ENCODE data around the gene DNAH2. TPM values are rescaled to one million over a fixed set of nuclear protein-coding genes. Genes with fewer than 3 reads are reported as not detected.

DNAH2 gene
- polyA plus RNA-seq, 3 donors: 0.25 to 0.43 (median 0.25) TPM

DNA sequence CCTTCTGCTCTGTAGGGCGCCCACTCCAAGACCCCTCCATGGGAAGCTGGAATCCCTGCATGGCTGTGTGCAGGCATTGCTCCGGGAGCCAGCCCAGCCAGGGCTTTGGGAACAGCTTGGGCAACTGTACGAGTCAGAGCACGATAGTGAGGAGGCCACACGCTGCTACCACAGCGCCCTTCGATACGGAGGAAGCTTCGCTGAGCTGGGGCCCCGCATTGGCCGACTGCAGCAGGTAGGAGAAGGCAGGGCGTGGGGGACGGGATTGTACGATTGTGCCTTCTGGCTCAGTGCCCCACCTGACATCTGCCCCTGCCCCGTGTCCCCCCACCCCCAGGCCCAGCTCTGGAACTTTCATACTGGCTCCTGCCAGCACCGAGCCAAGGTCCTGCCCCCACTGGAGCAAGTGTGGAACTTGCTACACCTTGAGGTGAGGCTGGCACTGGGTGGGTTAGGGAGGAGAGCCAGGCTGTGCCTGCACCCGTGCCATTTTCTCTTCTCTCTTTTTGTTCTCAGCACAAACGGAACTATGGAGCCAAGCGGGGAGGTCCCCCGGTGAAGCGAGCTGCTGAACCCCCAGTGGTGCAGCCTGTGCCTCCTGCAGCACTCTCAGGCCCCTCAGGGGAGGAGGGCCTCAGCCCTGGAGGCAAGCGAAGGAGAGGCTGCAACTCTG is 128.7 kb downstream of the DNAH2 start:
- DNase-seq (ENCODE audit: low read depth in 3 of 3, low spot score in 2 of 3): no peak

GRCh38 chr17:7846765-7847661 is 129.5 kb downstream of the DNAH2 start:
- no peak for DNase-seq (ENCODE audit: low read depth in 3 of 3, low spot score in 2 of 3)

DNA sequence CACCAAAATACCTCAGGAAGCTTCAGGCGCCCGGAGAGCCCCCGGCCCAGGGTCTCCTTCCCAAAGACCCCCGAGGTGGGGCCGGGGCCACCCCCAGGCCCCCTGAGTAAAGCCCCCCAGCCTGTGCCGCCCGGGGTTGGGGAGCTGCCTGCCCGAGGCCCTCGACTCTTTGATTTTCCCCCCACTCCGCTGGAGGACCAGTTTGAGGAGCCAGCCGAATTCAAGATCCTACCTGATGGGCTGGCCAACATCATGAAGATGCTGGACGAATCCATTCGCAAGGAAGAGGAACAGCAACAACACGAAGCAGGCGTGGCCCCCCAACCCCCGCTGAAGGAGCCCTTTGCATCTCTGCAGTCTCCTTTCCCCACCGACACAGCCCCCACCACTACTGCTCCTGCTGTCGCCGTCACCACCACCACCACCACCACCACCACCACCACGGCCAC is 130.6 kb downstream of the DNAH2 start:
- no peak for DNase-seq (ENCODE audit: low read depth in 3 of 3, low spot score in 2 of 3)

- no peak for DNase-seq (ENCODE audit: low read depth in 3 of 3, low spot score in 2 of 3)
Observed at GRCh38 chr17:7848739-7849129, 131.2 kb downstream of the DNAH2 start.

- no peak for DNase-seq (ENCODE audit: low read depth in 3 of 3, low spot score in 2 of 3)
Observed at GRCh38 chr17:7849130-7849750, 131.7 kb downstream of the DNAH2 start.

DNA sequence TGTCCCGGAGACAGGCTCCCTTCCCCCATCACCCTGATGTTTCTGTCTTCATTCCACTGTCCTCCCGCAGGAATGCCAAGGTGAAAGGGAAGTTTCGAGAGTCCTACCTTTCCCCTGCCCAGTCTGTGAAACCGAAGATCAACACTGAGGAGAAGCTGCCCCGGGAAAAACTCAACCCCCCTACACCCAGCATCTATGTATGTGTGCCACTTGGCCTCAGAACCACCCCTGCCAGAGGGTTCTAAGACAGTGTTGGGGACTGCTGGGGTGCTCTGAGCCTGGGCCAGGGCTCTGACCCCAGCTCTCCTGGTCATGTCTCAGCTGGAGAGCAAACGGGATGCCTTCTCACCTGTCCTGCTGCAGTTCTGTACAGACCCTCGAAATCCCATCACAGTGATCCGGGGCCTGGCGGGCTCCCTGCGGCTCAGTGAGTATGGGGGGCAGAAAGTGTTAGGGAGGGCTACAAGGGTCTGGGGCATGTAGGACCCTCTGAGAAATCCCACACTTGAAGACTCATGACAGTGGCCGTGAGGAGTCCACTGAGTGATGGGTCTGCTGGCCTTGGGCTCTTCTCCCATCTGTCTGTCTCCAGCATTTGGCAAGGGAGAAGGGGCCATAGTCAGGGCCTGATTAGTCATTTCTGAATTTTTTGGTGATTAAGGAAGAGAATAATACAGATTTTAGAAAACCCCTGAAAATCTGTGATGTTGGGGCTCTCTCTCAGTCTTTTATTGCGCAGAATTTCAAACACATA is 132.4 kb downstream of the DNAH2 start:
- no peak for DNase-seq (ENCODE audit: low read depth in 3 of 3, low spot score in 2 of 3)

DNA sequence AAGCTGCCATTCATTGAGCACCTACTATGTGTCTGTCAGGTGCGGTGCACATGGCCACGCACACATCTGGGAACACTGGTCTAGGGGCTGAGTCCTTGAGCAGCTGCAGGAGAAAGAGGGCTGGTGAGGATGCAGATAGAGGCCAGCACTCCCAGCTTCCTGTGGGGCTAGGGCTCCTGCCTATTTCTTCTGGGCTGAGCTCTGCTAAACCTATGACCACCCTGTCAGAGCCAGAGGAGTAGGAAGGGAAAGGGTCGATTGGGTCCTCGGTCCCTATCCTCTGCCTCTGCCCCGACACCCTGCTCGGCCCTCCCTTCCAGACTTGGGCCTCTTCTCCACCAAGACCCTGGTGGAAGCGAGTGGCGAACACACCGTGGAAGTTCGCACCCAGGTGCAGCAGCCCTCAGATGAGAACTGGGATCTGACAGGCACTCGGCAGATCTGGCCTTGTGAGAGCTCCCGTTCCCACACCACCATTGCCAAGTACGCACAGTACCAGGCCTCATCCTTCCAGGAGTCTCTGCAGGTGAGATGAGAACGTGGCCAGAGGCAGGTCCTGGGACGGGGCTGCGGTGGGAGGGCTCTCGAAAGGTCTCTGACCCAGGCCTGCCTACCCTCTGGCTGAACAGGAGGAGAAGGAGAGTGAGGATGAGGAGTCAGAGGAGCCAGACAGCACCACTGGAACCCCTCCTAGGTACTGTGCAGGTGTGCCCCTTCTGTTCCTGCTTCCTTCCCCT is 133.3 kb downstream of the DNAH2 start:
- DNase-seq (ENCODE audit: low read depth in 3 of 3, low spot score in 2 of 3): no peak

- peak in 1 of 3 donors; percentile 81 for DNase-seq (ENCODE audit: low read depth in 3 of 3, low spot score in 2 of 3)
Observed at GRCh38 chr17:7851438-7852261, 134.1 kb downstream of the DNAH2 start.

GRCh38 chr17:7852262-7852670 is 134.7 kb downstream of the DNAH2 start:
- no peak for DNase-seq (ENCODE audit: low read depth in 3 of 3, low spot score in 2 of 3)

- no peak for DNase-seq (ENCODE audit: low read depth in 3 of 3, low spot score in 2 of 3)
Observed at GRCh38 chr17:7852919-7853690, 135.6 kb downstream of the DNAH2 start.

- no peak for DNase-seq (ENCODE audit: low read depth in 3 of 3, low spot score in 2 of 3)
Observed at GRCh38 chr17:7853691-7854038, 136.1 kb downstream of the DNAH2 start.

DNA sequence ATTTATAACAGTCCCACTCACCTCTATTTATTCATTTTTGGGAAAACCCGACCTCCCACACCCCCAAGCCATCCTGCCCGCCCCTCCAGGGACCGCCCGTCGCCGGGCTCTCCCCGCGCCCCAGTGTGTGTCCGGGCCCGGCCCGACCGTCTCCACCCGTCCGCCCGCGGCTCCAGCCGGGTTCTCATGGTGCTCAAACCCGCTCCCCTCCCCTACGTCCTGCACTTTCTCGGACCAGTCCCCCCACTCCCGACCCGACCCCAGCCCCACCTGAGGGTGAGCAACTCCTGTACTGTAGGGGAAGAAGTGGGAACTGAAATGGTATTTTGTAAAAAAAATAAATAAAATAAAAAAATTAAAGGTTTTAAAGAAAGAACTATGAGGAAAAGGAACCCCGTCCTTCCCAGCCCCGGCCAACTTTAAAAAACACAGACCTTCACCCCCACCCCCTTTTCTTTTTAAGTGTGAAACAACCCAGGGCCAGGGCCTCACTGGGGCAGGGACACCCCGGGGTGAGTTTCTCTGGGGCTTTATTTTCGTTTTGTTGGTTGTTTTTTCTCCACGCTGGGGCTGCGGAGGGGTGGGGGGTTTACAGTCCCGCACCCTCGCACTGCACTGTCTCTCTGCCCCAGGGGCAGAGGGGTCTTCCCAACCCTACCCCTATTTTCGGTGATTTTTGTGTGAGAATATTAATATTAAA is 136.7 kb downstream of the DNAH2 start:
- DNase-seq (ENCODE audit: low read depth in 3 of 3, low spot score in 2 of 3): no peak

DNA sequence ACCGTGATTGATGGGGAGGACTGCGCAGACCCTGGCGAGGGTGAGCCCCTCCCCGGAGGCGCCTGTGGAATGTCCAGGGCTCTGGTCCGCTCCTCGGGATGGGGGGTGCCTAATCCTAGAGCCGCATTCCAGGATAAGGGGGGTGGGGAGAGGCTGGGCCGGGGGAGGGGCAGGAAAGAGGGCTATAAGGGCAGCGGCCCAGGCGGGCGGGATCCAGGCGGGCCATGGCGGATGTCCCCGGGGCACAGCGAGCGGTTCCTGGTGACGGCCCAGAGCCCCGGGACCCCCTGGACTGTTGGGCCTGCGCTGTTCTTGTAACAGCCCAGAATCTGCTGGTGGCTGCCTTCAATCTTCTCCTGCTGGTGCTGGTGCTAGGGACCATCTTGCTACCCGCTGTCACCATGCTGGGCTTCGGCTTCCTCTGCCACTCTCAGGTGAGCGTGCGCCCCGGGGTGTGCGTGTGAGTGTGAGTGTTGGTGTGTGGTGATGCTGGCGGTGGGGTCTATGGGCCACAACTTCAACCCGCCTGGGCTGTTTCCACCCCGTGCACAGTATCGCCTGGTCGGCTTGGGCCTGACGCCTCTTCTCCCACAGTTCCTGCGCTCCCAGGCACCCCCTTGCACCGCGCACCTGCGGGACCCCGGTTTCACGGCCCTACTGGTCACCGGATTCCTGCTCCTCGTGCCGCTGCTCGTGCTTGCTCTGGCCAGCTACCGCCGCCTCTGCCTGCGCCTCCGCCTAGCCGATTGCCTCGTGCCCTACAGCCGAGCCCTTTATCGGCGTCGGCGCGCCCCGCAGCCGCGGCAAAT is 137.5 kb downstream of the DNAH2 start, which contains the start of gene TMEM88:
TSS of gene TMEM88 (plus strand) at position 216 of the 809 bp plus-strand sequence. CDS start at position 225, 9 bp downstream.
- DNase-seq (ENCODE audit: low read depth in 3 of 3, low spot score in 2 of 3): peak in 1 of 3 donors; percentile 18

GRCh38 chr17:7855660-7856010 is 138.1 kb downstream of the DNAH2 start:
- DNase-seq (ENCODE audit: low read depth in 3 of 3, low spot score in 2 of 3): no peak

DNA sequence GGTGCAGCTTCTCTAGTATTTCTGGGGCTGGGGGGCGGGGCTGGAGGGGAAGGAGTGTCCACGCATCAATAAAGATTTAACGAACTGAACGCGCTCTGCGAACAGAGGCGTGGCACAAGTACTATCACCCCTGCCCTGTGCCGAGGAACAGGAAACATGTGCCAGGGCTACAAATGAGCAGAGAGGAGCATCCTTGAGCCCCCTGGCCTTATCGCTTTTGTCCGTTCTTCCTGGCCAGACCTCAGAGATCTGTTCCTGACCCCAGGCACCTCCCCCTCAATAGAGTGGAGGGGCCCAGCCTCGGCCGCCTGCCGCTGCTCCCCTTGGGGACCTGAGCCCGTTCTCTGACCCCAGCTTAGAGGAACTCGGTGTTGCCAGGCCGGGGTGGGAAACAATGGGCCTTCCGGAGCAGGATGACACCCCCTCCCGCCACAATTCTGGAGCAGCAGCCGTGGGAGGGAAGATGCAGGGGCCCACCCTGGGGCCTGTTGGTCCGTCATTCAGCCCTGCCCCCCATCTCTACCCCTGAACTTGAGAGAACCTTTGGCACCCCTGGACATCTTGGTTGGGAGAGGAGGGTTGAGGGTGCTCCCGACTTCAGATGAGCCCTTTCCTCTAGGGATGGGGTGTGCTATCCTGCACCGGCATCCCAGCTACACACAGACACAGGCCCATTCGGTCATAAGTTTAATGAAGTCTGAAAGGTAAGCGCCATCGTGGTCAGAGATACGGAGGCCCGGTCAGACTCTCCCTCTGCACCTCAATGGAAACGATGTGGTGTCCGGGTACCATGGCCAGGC is 138.7 kb downstream of the DNAH2 start:
- peak in 1 of 3 donors; percentile 33 for DNase-seq (ENCODE audit: low read depth in 3 of 3, low spot score in 2 of 3)

Data from right renal cortex interstitium (tissue), 3 donors.